Stimulated activated CD4-positive, alpha-beta T cell treated with anti-CD3 and anti-CD28 coated beads, TNF-alpha, amount 100 ng/mL, for 1 hour (primary cell): Measurements from ENCODE around the gene ZNF575.

ENCODE experiments used
- DNase-seq, 3 donors: peaks; one replicate each; pipeline ENCODE4 v3.0.0-alpha.2; 2020; ENCODE audit warnings: low read depth in 3 of 3, low spot score in 1 of 3

The ZNF575 gene

DNA sequence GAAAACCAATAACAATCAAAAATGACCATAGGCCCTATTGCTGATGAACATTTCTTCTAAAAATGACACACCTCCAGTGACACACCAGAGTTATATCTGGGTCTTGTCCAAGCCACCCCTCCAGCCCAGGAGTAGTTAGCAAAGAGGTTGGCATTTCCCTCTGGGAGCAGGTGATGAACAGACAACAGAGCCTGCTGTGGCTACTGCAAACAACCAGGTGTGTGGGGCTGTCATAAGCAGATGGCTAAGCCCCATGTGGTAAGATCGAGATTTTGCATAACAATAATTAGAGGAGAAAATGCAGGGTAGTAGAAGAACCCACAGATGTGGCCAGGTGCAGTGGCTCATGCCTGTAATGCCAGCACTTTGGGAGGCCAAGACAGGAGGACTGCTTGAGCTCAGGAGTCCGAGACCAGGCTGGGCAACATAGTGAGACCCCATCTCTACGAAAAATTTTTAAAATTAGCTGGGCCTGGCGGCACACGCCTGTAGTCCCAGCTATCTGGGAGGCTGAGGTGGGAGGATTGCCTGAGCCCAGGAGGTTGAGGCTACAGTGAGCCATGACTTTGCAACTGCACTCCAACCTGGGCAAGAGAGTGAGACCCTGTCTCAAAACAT is 37.3 kb downstream of the ZNF575 start:
- DNase-seq = no peak

DNA sequence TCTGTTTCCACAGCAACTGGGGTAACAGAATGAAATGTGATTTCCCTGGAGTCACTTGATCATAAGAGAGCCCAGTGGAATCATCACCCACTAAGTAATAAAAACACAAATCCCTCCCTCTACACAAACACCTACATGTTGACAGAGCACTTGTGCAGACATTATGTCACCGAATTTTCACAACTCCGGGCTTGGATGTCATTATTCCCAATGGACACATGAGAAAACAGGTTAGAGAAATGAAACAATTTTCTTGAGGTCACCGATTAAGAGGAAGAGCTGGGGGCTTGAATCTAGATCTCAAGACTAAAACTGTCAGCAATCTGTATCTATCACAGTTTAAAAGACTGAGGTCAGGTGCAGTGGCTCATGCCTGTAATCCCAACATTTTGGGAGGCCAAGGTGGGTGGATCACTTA is 39.2 kb downstream of the ZNF575 start:
- DNase-seq = no peak

DNA sequence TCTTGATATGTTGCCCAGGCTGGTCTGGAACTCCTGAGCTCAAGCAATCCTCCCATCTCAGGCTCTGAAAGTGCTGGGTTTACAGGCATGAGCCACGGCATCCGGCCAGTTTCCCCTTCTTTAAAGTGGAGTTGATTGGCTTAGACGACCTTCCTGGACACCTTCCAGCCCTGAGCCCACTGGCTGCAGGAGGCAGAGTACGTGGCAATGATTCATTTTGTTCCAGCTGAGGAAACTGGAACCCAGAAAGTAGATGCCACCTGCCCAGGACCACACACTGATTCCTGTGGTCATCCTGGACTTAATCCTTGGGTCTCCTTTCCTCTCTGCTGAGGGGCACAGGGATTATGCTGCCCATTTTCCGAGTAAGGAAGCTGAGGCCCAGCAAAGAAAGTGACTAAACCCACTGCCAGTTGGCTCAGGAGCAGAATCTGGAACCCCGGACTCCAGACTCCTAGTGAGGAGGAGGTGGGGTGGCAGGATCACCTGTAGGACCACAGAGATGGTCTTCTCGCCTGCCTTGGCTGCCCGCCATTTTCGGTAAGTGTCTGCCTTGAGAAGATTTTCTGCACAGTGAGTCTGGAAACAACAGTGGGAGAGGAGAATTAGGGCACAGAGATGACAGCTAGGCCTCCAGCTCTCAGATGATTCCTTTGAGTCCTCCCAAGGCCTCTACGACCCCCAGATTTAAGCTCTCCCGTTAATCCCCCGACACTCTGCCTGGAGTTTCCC is 41.6 kb downstream of the ZNF575 start:
- DNase-seq = no peak

DNA sequence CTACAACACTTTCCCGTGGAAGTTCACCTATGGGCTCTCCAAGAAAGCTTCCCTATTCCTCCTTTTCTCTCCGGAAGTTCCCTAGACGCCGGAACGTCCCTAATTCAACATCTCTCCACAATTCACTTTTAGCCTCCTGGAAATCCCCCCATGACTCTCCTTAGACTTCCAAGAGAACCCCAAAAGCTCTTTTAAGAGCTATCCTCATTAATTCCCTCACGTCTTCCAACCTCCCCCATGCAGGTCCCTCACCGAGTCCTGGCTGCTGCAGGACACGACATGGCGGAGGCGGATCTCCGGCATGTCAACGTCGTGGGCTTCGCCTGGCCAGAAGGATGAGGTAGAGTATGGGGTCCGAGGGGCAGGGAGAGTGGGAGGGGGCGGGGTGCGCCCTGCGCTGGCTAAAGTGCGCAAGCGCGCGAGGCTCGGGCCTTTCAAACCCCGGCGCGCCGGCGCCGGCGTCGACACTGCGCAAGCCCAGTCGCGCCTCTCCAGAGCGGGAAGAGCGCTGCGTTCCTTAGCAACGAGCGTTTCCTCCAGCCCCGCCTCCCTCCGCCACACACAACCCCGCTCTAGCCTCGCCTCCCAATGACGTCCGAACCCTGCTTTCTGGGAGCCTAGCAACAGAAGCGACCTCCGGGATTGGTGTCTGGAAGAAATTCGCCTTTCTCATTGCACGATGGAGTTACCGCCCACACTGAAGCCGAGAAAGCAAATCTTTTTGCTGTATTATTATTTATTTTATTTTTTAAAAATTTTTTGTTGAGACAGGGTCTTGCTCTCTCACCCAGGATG is 42.4 kb downstream of the ZNF575 start, which contains the start of the genes PINLYP and XRCC1:
TSS of gene PINLYP (plus strand) at position 646 of the 795 bp plus-strand sequence. CDS start 1,391 bp downstream, outside the sequence.
TSS of gene XRCC1 (minus strand) at position 372 of the 795 bp plus-strand sequence. CDS start at position 303, 69 bp downstream.
- peak; percentile 90 to 91 (median 90) for DNase-seq

DNA sequence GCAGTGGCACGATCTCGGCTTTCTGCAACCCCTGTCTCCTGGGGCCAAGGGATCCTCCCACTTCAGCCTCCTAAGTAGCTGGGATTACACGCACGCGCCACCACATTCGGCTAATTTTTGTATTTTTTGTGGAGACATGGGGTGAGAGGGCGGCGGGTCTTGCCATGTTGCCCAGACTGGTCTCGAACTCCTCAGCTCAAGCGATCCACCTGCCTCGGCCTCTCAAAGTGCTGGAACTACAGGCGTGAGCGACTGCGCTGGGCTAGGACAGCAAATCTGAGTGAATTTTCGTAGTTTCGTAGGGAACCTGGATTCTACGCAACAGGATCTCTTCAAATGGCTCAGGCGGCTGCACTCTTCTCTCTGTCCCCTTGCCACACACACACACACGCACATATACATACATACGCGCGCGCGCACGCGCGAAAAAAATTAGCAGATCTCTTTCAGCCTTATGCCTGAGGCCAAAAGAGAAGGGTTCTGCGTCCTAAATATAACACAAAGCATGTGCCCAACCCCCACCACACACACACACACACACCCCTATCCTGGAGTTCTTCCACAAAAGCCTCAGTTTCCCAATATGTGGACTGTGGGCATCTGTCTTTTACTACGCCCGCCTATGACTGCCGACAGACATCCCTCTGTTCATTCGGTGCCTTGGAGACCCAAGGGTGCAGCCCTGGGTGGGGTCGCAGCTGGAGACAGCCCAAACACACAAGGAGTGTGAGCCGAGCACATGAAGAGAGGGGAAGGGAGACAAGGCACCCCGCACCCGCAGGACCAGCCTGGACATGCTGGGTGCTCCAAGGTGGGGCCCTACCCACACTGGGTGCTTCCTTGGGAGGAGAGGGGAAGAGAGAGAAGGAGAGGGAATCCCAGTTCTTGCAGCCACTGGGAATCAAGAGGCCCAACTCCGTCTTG is 43.2 kb downstream of the ZNF575 start:
- no peak for DNase-seq

DNA sequence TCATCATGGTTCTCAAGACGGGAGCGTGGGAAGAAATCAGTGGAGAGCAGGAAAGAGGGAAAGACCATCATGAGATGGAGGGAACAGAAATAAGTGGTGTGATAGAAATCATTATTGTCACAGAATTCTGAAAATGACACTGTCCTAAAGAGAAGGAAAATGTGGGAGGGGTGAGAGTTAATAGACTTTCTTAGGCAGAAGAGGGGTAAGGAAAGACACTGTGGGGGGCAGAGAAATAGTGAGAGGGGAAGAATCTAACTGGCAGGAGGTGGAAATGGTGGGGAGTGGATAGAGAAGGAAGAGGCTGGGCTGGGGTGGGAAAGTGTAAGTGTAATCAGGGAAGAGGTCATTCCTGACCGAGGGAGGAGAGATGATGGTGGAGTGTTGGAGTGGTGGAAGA is 45.8 kb downstream of the ZNF575 start:
- no peak for DNase-seq

DNA sequence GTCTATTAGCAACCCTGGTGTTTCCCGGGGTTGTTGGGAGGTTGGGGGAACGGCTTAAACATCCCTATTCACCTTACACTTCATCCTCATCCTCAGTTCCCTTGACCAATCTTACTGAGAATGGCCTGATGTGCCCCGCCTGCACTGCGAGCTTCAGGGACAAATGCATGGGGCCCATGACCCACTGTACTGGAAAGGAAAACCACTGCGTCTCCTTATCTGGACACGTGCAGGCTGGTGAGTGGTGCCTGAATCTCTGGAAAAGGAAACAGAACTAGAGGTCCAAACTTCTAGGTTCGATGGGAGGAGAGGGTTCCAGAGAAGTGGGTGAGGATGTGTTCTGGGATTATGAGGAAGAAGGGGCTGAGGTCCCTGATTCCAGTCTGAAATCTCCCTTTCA is 48.5 kb downstream of the ZNF575 start:
- DNase-seq = no peak

DNA sequence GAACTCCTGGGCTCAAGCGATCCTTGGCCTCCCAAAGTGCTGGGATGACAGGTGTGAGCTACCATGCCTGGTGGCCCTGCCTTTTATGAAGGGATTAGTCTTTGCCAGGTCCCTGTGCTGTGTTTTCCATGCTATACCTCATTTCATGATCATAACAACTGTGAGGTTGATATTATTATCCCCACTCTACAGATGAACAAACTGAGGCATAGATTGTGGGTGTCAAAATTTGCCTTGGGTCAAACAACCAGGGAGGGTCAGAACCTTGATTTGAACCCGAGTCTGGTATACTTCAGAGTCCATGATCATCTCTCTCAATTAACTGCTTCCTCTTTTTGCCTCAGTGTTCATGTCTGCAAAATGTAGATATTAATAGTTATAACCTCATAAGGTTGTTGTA is 49.5 kb downstream of the ZNF575 start:
- DNase-seq = no peak

DNA sequence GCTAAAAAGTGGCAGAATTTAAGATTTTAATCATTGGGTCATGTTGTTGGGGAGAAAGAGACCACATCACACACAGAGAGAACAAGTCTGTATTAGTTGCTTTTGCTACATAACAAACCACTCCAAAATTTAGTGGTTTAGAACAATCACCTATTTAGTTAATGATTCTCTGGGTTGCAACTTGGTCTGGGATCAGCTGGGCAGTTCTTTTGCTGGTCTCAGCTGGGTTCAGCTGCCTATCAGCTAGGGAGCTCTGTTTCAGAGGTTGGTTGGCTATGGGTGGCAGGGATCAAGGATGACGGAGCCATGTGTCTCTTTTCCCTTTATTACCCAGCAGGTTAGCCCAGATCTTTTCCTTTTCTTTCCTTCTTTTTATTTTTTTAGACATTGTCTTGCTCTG is 51.5 kb downstream of the ZNF575 start:
- DNase-seq = no peak
